ENCODE results near the gene PLCD3. TPM values are rescaled to one million over a fixed set of nuclear protein-coding genes. Genes with fewer than 3 reads are reported as not detected.

PLCD3 gene
- total and polyA plus RNA-seq, 11 donors = 92.8 to 207 (median 114) TPM

DNA sequence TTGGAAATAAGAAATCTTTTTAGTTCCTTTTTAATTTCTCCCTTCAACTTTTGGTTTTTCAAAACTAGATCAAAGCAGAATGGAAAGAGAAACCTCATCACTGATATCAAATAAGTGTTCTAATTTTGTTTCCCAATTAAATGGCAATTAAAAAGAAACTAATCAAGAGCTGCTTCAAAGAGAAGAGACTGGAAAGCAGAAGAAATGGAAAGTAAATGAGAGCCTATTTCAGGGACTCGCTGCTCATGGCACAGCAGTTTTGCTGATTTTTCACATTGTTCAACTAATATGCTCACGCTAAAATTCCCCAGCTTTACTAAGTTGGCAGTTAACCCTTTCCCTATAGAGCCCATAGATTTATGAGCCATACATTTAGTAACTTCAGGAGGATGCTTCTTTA is 64.7 kb downstream of the PLCD3 start:
- TF ChIP-seq, protein P1, sequence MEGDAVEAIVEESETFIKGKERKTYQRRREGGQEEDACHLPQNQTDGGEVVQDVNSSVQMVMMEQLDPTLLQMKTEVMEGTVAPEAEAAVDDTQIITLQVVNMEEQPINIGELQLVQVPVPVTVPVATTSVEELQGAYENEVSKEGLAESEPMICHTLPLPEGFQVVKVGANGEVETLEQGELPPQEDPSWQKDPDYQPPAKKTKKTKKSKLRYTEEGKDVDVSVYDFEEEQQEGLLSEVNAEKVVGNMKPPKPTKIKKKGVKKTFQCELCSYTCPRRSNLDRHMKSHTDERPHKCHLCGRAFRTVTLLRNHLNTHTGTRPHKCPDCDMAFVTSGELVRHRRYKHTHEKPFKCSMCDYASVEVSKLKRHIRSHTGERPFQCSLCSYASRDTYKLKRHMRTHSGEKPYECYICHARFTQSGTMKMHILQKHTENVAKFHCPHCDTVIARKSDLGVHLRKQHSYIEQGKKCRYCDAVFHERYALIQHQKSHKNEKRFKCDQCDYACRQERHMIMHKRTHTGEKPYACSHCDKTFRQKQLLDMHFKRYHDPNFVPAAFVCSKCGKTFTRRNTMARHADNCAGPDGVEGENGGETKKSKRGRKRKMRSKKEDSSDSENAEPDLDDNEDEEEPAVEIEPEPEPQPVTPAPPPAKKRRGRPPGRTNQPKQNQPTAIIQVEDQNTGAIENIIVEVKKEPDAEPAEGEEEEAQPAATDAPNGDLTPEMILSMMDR (IDR thresholded peaks at IDR 0.05) = no peak
- TF ChIP-seq POLR2A (IDR thresholded peaks at IDR 0.05) = no peak
- no peak for ATAC-seq
- peaks cover 0 to 58% (median 26%) of the 10 kb centered on the region in 12 donors for H3K4me1 ChIP-seq
- intact Hi-C loops (cut with DNase I) = loop anchor here in 1 of 10 donors (2.0 kb wide), 1 partner anchor 57 kb away; no protein-coding TSS in a partner anchor
- H3K9me3 ChIP-seq = no peaks in the 10 kb centered on the region
- H3K36me3 ChIP-seq = peaks cover 0 to 38% (median 24%) of the 10 kb centered on the region in 9 donors
- H3K27me3 ChIP-seq = no peaks in the 10 kb centered on the region
- 74 to 91% (median 84%) methylated on average over 2 of the region's 2 CpGs for WGBS, 4 donors
- H3K4me3 ChIP-seq = no peak overlapping the region
- peak overlapping the region in 1 of 12 donors; percentile 49 for H3K27ac ChIP-seq
- DNase-seq = no peak

DNA sequence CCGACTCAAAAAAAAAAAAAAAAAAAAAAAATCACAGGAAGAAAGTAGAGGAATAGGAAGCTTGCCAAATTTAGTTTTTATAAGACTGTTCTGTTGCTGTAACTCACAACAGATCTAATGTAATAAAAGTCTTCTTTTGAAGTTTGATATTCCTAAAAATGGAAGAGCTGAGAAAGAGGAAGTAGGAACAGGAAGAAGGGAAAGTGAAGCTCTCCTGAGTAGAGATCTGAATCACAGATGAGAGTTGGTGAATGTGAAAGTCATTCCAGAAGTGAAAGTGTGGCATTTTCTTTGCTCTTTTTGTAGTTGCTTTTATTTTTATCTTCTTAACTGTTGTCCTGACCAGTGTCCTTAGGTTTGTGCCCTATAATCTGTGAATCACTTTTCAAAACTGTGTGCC is 69.1 kb downstream of the PLCD3 start:
- Histone ChIP-seq H3K4me3 (peak overlapping the region in 1 of 12 donors; percentile 7), H3K27ac (peak overlapping the region in 1 of 12 donors; percentile 51), H3K36me3 (peaks cover 0 to 15% (median 6%) of the 10 kb centered on the region in 9 donors), H3K9me3 (no peaks in the 10 kb centered on the region), H3K27me3 (no peaks in the 10 kb centered on the region), H3K4me1 (peaks cover 2 to 77% (median 44%) of the 10 kb centered on the region in 12 donors)
- TF ChIP-seq POLR2A (IDR thresholded peaks at IDR 0.05) = no peak
- TF ChIP-seq, protein P1 (IDR thresholded peaks at IDR 0.05) = no peak
- intact Hi-C loops (cut with DNase I) = loop anchor here in 2 of 10 donors (5.0 kb wide), 2 partner anchors 34 to 69 kb away; partner anchors contain the start of gene PLCD3 (in 1 of the 2)
- 33 to 75% (median 70%) methylated on average over 1 of the region's 1 CpG for WGBS, 4 donors
- no peak for DNase-seq
- ATAC-seq = no peak

DNA sequence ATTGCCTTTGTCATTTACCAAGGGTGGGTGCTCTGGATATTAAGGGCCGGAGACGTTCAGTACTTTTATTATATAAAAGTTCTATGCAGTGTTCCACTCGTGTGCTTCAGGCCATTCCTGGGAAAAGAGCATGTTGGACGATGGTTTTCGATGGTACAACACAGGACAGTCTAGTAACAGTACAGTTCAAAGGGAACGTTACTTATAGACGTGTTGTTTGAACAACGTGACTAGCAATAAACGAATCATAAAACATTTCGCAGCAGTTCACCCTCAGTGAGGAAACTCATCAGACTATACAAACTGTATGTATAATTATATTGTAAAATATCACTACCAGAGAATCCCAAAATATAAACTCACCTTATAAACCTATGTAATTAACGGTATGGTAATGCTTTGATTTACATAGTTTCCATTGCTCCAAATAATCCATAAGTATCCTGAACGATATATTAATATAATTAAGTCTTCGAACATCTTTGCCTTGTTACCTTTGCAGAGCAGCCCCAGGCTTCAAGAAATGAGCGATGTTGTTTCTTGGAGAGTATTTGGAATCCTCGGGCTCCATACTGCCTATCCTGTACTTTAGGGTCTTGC is 70.6 kb downstream of the PLCD3 start:
- TF ChIP-seq, protein P1 (IDR thresholded peaks at IDR 0.05) = no peak
- TF ChIP-seq POLR2A (IDR thresholded peaks at IDR 0.05) = no peak
- peaks cover 2 to 65% (median 43%) of the 10 kb centered on the region in 12 donors for H3K4me1 ChIP-seq
- peak overlapping the region; percentile 41 to 94 (median 78) for H3K4me3 ChIP-seq
- intact Hi-C loops (cut with DNase I) = loop anchor here in 2 of 10 donors (2.0 to 5.0 kb wide), 3 partner anchors 36 to 71 kb away; partner anchors contain the start of gene PLCD3 (in 2 of the 2)
- peak overlapping the region; percentile 68 to 95 (median 91) for H3K27ac ChIP-seq
- no peaks in the 10 kb centered on the region for H3K9me3 ChIP-seq
- no peaks in the 10 kb centered on the region for H3K27me3 ChIP-seq
- DNase-seq (no peak), ATAC-seq (no peak)
- 11 to 13% (median 12%) methylated on average over 15 of the region's 15 CpGs for WGBS, 4 donors
- H3K36me3 ChIP-seq = peaks cover 0 to 5% (median 0%) of the 10 kb centered on the region in 9 donors

DNA sequence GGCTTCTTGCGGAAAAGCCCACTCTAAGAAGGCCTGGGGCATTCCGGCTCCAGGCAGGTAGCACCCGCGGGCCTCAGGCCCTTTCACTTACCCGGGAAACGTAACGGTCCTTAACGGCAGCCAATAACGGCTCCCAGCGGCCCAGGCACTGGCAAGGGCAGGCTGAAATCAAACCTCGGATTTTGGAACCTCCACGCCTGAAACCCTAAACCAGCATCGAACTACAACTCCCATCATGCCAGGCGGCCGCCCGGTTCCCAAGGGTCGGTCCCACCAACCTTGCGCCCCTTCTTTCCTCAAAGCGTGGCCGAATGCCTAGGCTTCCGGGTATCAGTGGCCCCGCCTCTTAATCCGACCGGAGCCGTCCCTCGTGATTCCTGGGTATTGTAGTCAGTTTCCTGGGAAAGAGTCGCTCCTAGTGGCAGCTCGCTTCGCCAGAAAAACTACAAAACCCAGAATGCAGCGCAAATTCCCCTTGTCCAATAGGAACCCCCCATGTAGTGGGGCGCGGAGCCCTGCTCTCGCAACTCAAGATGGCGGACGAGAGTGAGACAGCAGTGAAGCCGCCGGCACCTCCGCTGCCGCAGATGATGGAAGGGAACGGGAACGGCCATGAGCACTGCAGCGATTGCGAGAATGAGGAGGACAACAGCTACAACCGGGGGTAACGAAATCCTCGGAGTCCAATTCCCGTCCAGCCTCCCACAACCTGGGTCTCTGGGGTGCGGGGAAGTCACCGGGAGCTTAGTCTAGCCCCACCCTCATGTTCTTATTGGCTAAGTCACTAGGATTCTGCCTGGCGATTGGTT is 71.3 kb downstream of the PLCD3 start, which contains the start of gene NMT1:
Gene NMT1, plus strand, starts transcription at position 521 of the 809 bp plus-strand sequence. Its CDS starts 13 bp downstream, at position 534.
- Histone ChIP-seq H3K9me3 (no peaks in the 10 kb centered on the region), H3K4me1 (peaks cover 2 to 60% (median 41%) of the 10 kb centered on the region in 12 donors), H3K4me3 (peak within 1 kb of the TSS; percentile 41 to 94 (median 78)), H3K27me3 (no peaks in the 10 kb centered on the region), H3K27ac (peak within 1 kb of the TSS; percentile 68 to 95 (median 91)), H3K36me3 (no peaks in the 10 kb centered on the region)
- 0 to 1% (median 0%) methylated on average over 33 to 50 of the region's 50 CpGs for WGBS, 4 donors
- intact Hi-C loops (cut with DNase I) = loop anchor here in 2 of 10 donors (1.0 to 5.0 kb wide), 4 partner anchors 9 to 72 kb away; partner anchors contain the start of gene PLCD3 (in 2 of the 2)
- peak; percentile 98 for ATAC-seq
- peak; percentile 17 to 83 for TF ChIP-seq POLR2A (IDR thresholded peaks at IDR 0.05)
- TF ChIP-seq, protein P1 (IDR thresholded peaks at IDR 0.05) = peak in 2 of 12 donors; percentile 15 to 24
- DNase-seq = peak; percentile 97 to 99 (median 98)
